Adrenal gland (tissue), 12 donors: ENCODE measurements around the gene TSPAN7. TPM values are rescaled to one million over a fixed set of nuclear protein-coding genes. Genes with fewer than 3 reads are reported as not detected.

Experiments
- DNase-seq, 7 donors: peaks; one replicate each; pipeline ENCODE4 v3.0.0-alpha.2; 2019 to 2020
- H3K27ac ChIP-seq, 5 donors: fragments of 200-600 bp; sonication (generic) in 4 of 5; 1 replicate in 3 of 5; 2 replicates in 2 of 5; pipeline versions ENCODE4 v1.5.1 to v1.8.0; 2016 to 2020; ENCODE audit warnings: mild to moderate bottlenecking in 1 of 5
- H3K27me3 ChIP-seq: fragments of 200-600 bp; 2 replicates; pipeline ENCODE4 v1.8.0; 2021
- H3K36me3 ChIP-seq, 2 donors: fragments of 200-600 bp; replicated peaks in 1 of 2; 1 replicate in 1 of 2; 2 replicates in 1 of 2; pipeline versions ENCODE4 v1.5.1 to v1.8.0; 2018 to 2022
- H3K4me1 ChIP-seq, 2 donors: fragments of 200-600 bp; replicated peaks in 1 of 2; 1 replicate in 1 of 2; 2 replicates in 1 of 2; pipeline versions ENCODE4 v1.5.1 to v1.8.0; 2018 to 2021
- H3K4me3 ChIP-seq, 4 donors: fragments of 200-600 bp; sonication (generic) in 3 of 4; one replicate each; pipeline ENCODE4 v1.5.1; 2016 to 2018
- H3K9me3 ChIP-seq, 3 donors: fragments of 200-600 bp; sonication (generic) in 1 of 3; replicated peaks in 1 of 3; 1 replicate in 2 of 3; 2 replicates in 1 of 3; pipeline versions ENCODE4 v1.5.1 to v1.8.0; 2016 to 2021
- CTCF ChIP-seq, 6 experiments: fragments of 450-650 bp in 4 of 6; fragments of 200-600 bp in 2 of 6; sonication (generic) in 1 of 6; IDR thresholded peaks; 1 replicate in 5 of 6; 2 replicates in 1 of 6; pipeline versions ENCODE4 v1.5.1 to v1.8.0; 2016 to 2021; ENCODE audit warnings: antibody characterized with exemption in 6 of 6, mild to moderate bottlenecking in 2 of 6, moderate library complexity in 1 of 6
- POLR2A ChIP-seq, 2 donors: fragments of 450-650 bp; IDR thresholded peaks; one replicate each; pipeline ENCODE4 v1.6.1; 2017; ENCODE audit warnings: antibody characterized with exemption in 2 of 2, mild to moderate bottlenecking in 2 of 2, moderate library complexity in 1 of 2
- WGBS, 4 donors: extraction: QIAGEN DNeasy Blood & Tissue Kit in 2 of 4; methylation state at CpG; one replicate each; pipeline versions ENCODE4 v1.1.5 to v1.1.7; 2013 to 2017; 5-methylcytosine and 5-hydroxymethylcytosine counted together
- intact Hi-C, 2 donors: fragments of 100-400 bp; cut with DNase I; formaldehyde crosslinking; loops; one replicate each; pipeline versions ENCODE4 v1.14.1 to v1.15.0; 2022 to 2023
- polyA plus RNA-seq, 3 donors: library from polyadenylated mRNA; stranded (reverse); fragments of 200-250 nt in 2 of 3; fragments of 350-450 nt in 1 of 3; fragmentation: Illumina TruSeq in 1 of 3; extraction: RNeasy Lipid Tissue Mini Kit (QIAGEN cat#74804) in 1 of 3; gene quantifications; one replicate each; pipeline ENCODE4 v1.2.3, GENCODE V29; 2013 to 2014
- total RNA-seq, 9 donors: library from RNA; depleted of rRNA in 4 of 9; stranded (reverse); fragments of >200 nt in 4 of 9; fragments of 120-200 nt in 1 of 9; fragmentation: NEBNext Ultra II Directional in 1 of 9; extraction: Animal tissue kit (Norgen Biotek cat#: 25700) in 1 of 9; gene quantifications; one replicate each; pipeline versions ENCODE4 v1.1.0 to v1.2.4, GENCODE V29; 2013 to 2023
- donor health status: healthy with polysubstance abuse.
- donor health status: Bipolar disorder and iron deficiency.
- donor health status: DM: yes; HTN: yes; CAD: no.
- donor health status: DM: no; HTN: no; CAD: no.
- donor health status: DM: no; HTN: no; CAD: no.
- donor health status: DM: yes; HTN: yes; CAD: no.

Gene TSPAN7
- total and polyA plus RNA-seq, 12 donors: 47.8 to 167 (median 87.1) TPM

- Histone ChIP-seq H3K4me1 (no peaks in the 10 kb centered on the region), H3K9me3 (no peaks in the 10 kb centered on the region), H3K36me3 (no peaks in the 10 kb centered on the region), H3K27ac (no peak overlapping the region), H3K4me3 (no peak overlapping the region), H3K27me3 (no peaks in the 10 kb centered on the region)
- no peak for TF ChIP-seq POLR2A (IDR thresholded peaks at IDR 0.05)
- TF ChIP-seq CTCF (IDR thresholded peaks at IDR 0.05): no peak
- 43 to 71% (median 46%) methylated on average over 4 of the region's 4 CpGs for WGBS, 4 donors
- intact Hi-C loops: no loop called here
- peak in 1 of 7 donors; percentile 12 for DNase-seq
These were observed 108.1 kb downstream of the TSPAN7 start for GRCh38 chrX:38669428-38669827.

- intact Hi-C loops: no loop called here
- WGBS, 4 donors: 75 to 97% (median 95%) methylated on average over 3 of the region's 3 CpGs
These were observed 111.3 kb downstream of the TSPAN7 start for GRCh38 chrX:38672646-38673045.

GRCh38 chrX:38675856-38676255 lies 114.5 kb downstream of the TSPAN7 start:
- Histone ChIP-seq H3K9me3 (no peaks in the 10 kb centered on the region), H3K27ac (no peak overlapping the region), H3K4me1 (no peaks in the 10 kb centered on the region), H3K27me3 (peaks cover 11% of the 10 kb centered on the region), H3K4me3 (no peak overlapping the region), H3K36me3 (no peaks in the 10 kb centered on the region)
- no peak for DNase-seq
- WGBS, 4 donors: 69 to 100% (median 87%) methylated on average over 1 to 3 of the region's 3 CpGs
- no peak for TF ChIP-seq CTCF (IDR thresholded peaks at IDR 0.05)
- no peak for TF ChIP-seq POLR2A (IDR thresholded peaks at IDR 0.05)
- intact Hi-C loops: no loop called here

More at GRCh38 chrX:38672646-38673045, 111.3 kb downstream of the TSPAN7 start:
- TF ChIP-seq POLR2A (IDR thresholded peaks at IDR 0.05): no peak
- TF ChIP-seq CTCF (IDR thresholded peaks at IDR 0.05): no peak
- no peak for DNase-seq
- Histone ChIP-seq H3K4me3 (no peak overlapping the region), H3K9me3 (no peaks in the 10 kb centered on the region), H3K27me3 (peaks cover 11% of the 10 kb centered on the region), H3K27ac (no peak overlapping the region), H3K36me3 (no peaks in the 10 kb centered on the region), H3K4me1 (no peaks in the 10 kb centered on the region)

GRCh38 chrX:38678183-38678582 lies 116.8 kb downstream of the TSPAN7 start:
- intact Hi-C loops: no loop called here
- Histone ChIP-seq H3K4me1 (no peaks in the 10 kb centered on the region), H3K27me3 (peaks cover 11% of the 10 kb centered on the region), H3K9me3 (no peaks in the 10 kb centered on the region), H3K4me3 (no peak overlapping the region), H3K36me3 (no peaks in the 10 kb centered on the region), H3K27ac (no peak overlapping the region)
- no peak for DNase-seq
- no peak for TF ChIP-seq POLR2A (IDR thresholded peaks at IDR 0.05)
- no peak for TF ChIP-seq CTCF (IDR thresholded peaks at IDR 0.05)
- WGBS, 4 donors: 66 to 87% (median 78%) methylated on average over 3 to 4 of the region's 4 CpGs
